Measurements from ENCODE around the gene HNF4A. TPM values are rescaled to one million over a fixed set of nuclear protein-coding genes. Genes with fewer than 3 reads are reported as not detected.
A peak's percentile ranks its signal among the peaks of the same experiment; 100 is the strongest.

HNF4A gene
- total and polyA plus RNA-seq, 7 donors: 0.03 to 0.13 (median 0.03) TPM; not detected in 4

DNA sequence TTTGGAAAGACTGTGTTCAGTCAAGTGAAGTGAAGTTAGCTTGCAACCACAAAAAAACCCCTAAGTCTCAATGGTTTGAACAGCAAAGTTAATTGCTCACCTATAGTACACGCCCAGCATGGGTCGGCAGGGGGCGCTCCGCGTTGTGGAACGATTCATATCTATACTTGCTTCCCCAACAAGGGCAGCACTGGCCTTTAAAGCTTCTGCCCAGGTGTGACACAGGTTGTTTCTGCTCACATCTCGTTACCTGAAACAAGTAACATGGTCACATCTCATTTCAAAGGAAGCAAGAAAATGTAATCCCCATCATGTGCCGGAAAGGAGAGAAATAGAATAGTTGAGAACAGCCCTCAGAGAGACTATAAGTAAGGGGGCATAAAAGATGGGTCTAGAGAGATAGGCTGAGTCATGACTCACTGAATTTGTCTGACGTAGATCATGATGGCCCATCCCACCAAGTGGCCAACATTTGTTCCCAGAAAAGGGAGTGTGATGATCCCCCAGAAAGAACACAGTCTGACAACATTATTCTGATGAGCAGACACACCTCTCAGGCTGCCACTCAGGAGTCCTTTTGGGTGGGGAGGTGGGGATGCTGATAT lies 29.0 kb downstream of the HNF4A start:
- H3K36me3 ChIP-seq (ENCODE audit: insufficient read depth in 1 of 2, low read depth in 1 of 2): no peaks in the 10 kb centered on the region
- intact Hi-C loops (cut with DNase I): loop anchor here (5.0 kb wide), 3 partner anchors 228 to 298 kb away; no protein-coding TSS in a partner anchor
- H3K9me3 ChIP-seq: no peaks in the 10 kb centered on the region
- 15 to 19% (median 18%) methylated on average over 9 of the region's 9 CpGs for WGBS, 3 donors
- ATAC-seq (peak; percentile 54 to 75 (median 70)), DNase-seq (peak; percentile 82 to 85)
- TF ChIP-seq, protein P1, sequence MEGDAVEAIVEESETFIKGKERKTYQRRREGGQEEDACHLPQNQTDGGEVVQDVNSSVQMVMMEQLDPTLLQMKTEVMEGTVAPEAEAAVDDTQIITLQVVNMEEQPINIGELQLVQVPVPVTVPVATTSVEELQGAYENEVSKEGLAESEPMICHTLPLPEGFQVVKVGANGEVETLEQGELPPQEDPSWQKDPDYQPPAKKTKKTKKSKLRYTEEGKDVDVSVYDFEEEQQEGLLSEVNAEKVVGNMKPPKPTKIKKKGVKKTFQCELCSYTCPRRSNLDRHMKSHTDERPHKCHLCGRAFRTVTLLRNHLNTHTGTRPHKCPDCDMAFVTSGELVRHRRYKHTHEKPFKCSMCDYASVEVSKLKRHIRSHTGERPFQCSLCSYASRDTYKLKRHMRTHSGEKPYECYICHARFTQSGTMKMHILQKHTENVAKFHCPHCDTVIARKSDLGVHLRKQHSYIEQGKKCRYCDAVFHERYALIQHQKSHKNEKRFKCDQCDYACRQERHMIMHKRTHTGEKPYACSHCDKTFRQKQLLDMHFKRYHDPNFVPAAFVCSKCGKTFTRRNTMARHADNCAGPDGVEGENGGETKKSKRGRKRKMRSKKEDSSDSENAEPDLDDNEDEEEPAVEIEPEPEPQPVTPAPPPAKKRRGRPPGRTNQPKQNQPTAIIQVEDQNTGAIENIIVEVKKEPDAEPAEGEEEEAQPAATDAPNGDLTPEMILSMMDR (IDR thresholded peaks at IDR 0.05): peak; percentile 77
- no peaks in the 10 kb centered on the region for H3K4me1 ChIP-seq
- peaks cover 0 to 42% (median 0%) of the 10 kb centered on the region in 3 donors for H3K27me3 ChIP-seq (ENCODE audit: insufficient read depth in 3 of 3, low read length in 2 of 3)
- H3K27ac ChIP-seq: no peak overlapping the region
- no peak overlapping the region for H3K4me3 ChIP-seq

DNA sequence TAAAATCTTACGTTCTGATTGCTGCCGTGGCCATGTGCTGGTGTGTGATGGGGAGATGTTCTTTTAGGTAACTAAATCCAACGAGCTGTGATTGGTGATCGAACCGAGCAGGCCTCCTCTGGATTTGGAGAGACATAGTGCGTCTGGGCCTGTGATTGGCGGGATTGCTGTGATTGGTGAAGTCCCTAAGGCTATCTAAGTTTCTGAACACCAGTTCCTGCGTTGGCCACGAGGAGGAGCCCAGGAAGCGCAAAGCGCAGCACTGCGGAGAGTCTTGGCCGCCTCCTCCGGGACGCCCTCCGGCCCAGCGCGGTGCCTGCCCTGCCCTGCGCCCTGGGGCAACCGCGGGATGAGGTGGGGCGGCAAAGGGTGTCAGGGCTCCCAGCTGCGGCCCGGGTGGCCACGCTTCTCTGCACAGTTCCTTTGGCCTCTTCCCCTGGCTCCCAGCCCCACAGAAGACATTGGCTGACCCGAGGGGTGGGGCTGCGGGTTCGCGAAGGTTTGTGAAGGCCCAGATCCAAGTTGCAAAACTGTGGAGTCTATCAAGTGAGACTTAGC lies 33.0 kb downstream of the HNF4A start:
- TF ChIP-seq, protein P1 (IDR thresholded peaks at IDR 0.05): peak; percentile 61
- DNase-seq: peak; percentile 67 to 85
- Histone ChIP-seq H3K4me1 (no peaks in the 10 kb centered on the region), H3K4me3 (no peak overlapping the region), H3K27me3 (ENCODE audit: insufficient read depth in 3 of 3, low read length in 2 of 3) (peaks cover 0 to 41% (median 0%) of the 10 kb centered on the region in 3 donors), H3K27ac (no peak overlapping the region), H3K36me3 (ENCODE audit: insufficient read depth in 1 of 2, low read depth in 1 of 2) (no peaks in the 10 kb centered on the region), H3K9me3 (no peaks in the 10 kb centered on the region)
- WGBS, 3 donors: 3 to 5% (median 3%) methylated on average over 28 to 29 of the region's 29 CpGs
- intact Hi-C loops (cut with DNase I): loop anchor here in 1 of 2 donors (2.0 to 5.0 kb wide), 3 partner anchors 172 to 294 kb away; no protein-coding TSS in a partner anchor
- ATAC-seq: peak; percentile 64 to 84 (median 83)

DNA sequence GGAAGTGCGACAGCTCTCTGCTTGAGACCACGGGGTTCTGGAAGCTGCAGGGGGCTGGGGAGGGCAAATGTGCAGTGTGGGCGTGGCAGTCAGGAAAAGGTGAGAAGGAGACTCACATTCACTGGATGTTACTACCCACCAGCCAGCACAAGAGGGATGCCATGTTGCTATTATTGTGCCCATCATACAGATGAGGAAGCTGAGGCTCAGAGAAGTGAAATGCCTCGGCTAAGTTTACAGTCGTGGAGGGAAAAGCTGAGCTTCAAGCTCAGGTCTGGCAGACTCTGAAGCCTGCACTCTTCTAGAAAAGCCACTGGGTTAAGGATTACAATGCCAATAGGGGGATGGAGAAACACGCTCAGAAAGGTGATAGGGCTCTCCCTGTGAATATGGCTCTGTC lies 34.4 kb downstream of the HNF4A start:
- 65 to 68% (median 66%) methylated on average over 6 of the region's 6 CpGs for WGBS, 3 donors
- intact Hi-C loops (cut with DNase I): loop anchor here in 1 of 2 donors (2.0 to 5.0 kb wide), 4 partner anchors 67 to 292 kb away; no protein-coding TSS in a partner anchor

DNA sequence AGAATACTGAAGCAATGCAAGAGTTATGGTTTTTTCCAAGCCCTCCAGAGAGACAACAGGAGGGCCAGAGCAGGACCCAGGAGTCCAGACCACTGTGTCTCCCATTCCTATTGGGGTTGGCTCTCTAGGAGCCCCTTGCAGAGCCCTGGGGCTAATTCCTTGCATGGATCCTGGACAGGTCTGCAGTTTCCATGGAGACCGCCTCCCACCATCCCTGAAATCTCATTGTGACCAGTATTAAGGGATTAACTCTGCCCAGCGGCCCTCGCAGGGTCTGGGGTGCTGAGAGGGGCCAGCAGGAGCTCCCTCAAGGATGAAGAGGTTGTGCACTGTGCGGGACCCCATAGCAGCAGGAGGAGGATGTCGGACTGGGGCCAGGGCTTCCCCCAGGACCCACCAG lies 34.8 kb downstream of the HNF4A start:
- H3K4me3 ChIP-seq: no peak overlapping the region
- no peak overlapping the region for H3K27ac ChIP-seq
- WGBS, 3 donors: 64 to 65% (median 64%) methylated on average over 5 of the region's 5 CpGs
- TF ChIP-seq, protein P1 (IDR thresholded peaks at IDR 0.05): no peak
- intact Hi-C loops (cut with DNase I): loop anchor here in 1 of 2 donors (5.0 kb wide), 1 partner anchor 67 kb away; no protein-coding TSS in a partner anchor
- no peaks in the 10 kb centered on the region for H3K4me1 ChIP-seq
- DNase-seq: no peak
- no peaks in the 10 kb centered on the region for H3K9me3 ChIP-seq
- H3K36me3 ChIP-seq (ENCODE audit: insufficient read depth in 1 of 2, low read depth in 1 of 2): no peaks in the 10 kb centered on the region
- ATAC-seq: no peak
- peaks cover 0 to 41% (median 0%) of the 10 kb centered on the region in 3 donors for H3K27me3 ChIP-seq (ENCODE audit: insufficient read depth in 3 of 3, low read length in 2 of 3)

More for the DNA sequence above, 34.4 kb downstream of the HNF4A start:
- Histone ChIP-seq H3K4me3 (no peak overlapping the region), H3K27ac (no peak overlapping the region), H3K9me3 (no peaks in the 10 kb centered on the region), H3K36me3 (ENCODE audit: insufficient read depth in 1 of 2, low read depth in 1 of 2) (no peaks in the 10 kb centered on the region), H3K4me1 (no peaks in the 10 kb centered on the region), H3K27me3 (ENCODE audit: insufficient read depth in 3 of 3, low read length in 2 of 3) (peaks cover 0 to 41% (median 0%) of the 10 kb centered on the region in 3 donors)
- ATAC-seq (no peak), DNase-seq (no peak)
- TF ChIP-seq, protein P1 (IDR thresholded peaks at IDR 0.05): no peak

Data from psoas muscle (tissue), 8 donors.